ENCODE results near the gene GJD3.

DNA sequence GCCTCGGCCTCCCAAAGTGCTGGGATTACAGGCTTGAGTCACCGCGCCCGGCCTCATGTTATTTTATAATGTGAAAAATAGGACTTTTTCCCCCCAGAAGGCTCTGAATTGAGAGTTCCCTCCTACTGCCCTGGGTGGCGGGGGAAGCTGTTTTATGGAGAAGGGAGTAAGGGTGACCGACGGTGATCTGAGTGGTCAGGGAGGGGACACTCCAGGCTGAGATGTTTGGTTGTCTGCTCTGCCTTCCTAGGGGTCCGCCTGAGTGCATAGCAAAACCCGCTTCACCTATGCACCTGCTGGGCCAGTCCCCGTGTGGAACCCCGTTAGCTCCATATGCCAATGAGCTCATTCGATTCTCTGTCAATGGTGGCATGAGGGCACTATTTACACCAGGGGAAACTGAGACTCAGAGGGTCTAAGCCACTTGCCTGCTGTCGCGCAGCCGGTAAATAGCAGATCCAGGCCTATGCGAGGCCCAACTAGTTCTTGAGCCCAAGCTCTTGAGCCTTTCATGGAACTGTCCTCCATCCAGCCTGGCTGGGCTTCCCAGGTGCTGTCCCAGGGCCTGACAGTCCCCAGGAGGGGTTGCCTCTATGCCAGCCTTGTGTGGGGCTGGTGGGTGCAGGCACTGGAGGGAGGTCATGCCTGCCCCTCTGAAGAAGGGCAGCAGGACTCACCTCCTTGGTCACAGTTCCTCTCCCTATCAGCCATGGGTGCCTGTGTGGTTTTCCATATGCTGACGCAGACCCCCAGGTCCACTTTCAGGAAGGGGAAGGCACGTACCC lies 1.7 kb upstream of the GJD3 start:
- TF ChIP-seq, protein P1, sequence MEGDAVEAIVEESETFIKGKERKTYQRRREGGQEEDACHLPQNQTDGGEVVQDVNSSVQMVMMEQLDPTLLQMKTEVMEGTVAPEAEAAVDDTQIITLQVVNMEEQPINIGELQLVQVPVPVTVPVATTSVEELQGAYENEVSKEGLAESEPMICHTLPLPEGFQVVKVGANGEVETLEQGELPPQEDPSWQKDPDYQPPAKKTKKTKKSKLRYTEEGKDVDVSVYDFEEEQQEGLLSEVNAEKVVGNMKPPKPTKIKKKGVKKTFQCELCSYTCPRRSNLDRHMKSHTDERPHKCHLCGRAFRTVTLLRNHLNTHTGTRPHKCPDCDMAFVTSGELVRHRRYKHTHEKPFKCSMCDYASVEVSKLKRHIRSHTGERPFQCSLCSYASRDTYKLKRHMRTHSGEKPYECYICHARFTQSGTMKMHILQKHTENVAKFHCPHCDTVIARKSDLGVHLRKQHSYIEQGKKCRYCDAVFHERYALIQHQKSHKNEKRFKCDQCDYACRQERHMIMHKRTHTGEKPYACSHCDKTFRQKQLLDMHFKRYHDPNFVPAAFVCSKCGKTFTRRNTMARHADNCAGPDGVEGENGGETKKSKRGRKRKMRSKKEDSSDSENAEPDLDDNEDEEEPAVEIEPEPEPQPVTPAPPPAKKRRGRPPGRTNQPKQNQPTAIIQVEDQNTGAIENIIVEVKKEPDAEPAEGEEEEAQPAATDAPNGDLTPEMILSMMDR (IDR thresholded peaks at IDR 0.05): no peak
- TF ChIP-seq POLR2A (IDR thresholded peaks at IDR 0.05): no peak
